Osteocyte (in vitro differentiated cells): ENCODE measurements around the gene CD226. TPM values are rescaled to one million over a fixed set of nuclear protein-coding genes. Genes with fewer than 3 reads are reported as not detected.
A peak's percentile ranks its signal among the peaks of the same experiment; 100 is the strongest.
"Not testable (repeated sequence)": the region's sequence is repeated elsewhere in the genome, so short reads cannot be mapped to it uniquely, and the experiment has no call there.

Experiments
- DNase-seq: peaks from one replicate; pipeline ENCODE4 v3.0.0; 2021; ENCODE audit warnings: mixed read lengths; ENCODE audit not compliant: unreplicated experiment; ENCODE audit errors: extremely low spot score
- H3K27ac Mint-ChIP-seq: one replicate; pipeline ENCODE4 v1.8.0; 2021; ENCODE audit warnings: mild to moderate bottlenecking, mixed read lengths; ENCODE audit not compliant: unreplicated experiment
- H3K27me3 Mint-ChIP-seq: one replicate; pipeline ENCODE4 v1.8.0; 2021; ENCODE audit warnings: mixed read lengths; ENCODE audit not compliant: unreplicated experiment
- H3K36me3 Mint-ChIP-seq: one replicate; pipeline ENCODE4 v1.8.0; 2021; ENCODE audit warnings: mixed read lengths; ENCODE audit not compliant: unreplicated experiment
- H3K4me1 Mint-ChIP-seq: one replicate; pipeline ENCODE4 v1.8.0; 2021; ENCODE audit warnings: mixed read lengths; ENCODE audit not compliant: unreplicated experiment
- H3K4me3 Mint-ChIP-seq: one replicate; pipeline ENCODE4 v1.8.0; 2021; ENCODE audit warnings: mild to moderate bottlenecking, moderate library complexity, mixed read lengths; ENCODE audit not compliant: unreplicated experiment
- H3K9me3 Mint-ChIP-seq: one replicate; pipeline ENCODE4 v1.8.0; 2021; ENCODE audit warnings: mixed read lengths; ENCODE audit not compliant: unreplicated experiment
- total RNA-seq: library from RNA; stranded (reverse); gene quantifications from 2 replicates; pipeline ENCODE4 v1.2.1, GENCODE V29; 2021
- TF ChIP-seq, protein P1 (sequence below): fragments of 200-600 bp; sonication (generic); IDR thresholded peaks from 2 replicates; pipeline ENCODE4 v1.5.0; 2021; ENCODE audit warnings: antibody characterized with exemption, mild to moderate bottlenecking, moderate library complexity

Gene CD226
- total RNA-seq, 1 donor from 2014 or later = 0.46 TPM

DNA sequence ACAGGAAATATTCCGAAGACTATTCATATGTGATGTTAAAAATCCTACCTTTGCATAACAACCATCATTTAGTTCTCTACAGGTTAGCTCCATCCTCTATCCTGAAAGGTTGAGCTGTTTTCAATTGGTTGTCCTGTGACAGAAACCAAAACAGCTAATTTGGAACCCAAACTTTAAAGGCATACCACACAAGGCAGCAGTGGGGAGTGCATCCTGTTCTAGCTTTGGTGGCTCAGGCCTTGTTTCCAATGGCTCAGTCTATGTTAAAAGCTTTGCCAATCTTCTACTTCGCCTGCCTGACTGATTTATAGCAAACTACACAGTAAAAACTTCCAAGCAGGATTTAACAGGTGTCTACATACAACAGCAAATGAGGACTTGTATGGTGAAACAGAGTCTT lies 3.2 kb downstream of the CD226 start:
- no peak for DNase-seq
- Mint-ChIP-seq H3K36me3 (no peaks in the 10 kb centered on the region), H3K27me3 (no peaks in the 10 kb centered on the region), H3K4me3 (no peak overlapping the region), H3K27ac (no peak overlapping the region), H3K4me1 (no peaks in the 10 kb centered on the region), H3K9me3 (no peaks in the 10 kb centered on the region)
- TF ChIP-seq, protein P1, sequence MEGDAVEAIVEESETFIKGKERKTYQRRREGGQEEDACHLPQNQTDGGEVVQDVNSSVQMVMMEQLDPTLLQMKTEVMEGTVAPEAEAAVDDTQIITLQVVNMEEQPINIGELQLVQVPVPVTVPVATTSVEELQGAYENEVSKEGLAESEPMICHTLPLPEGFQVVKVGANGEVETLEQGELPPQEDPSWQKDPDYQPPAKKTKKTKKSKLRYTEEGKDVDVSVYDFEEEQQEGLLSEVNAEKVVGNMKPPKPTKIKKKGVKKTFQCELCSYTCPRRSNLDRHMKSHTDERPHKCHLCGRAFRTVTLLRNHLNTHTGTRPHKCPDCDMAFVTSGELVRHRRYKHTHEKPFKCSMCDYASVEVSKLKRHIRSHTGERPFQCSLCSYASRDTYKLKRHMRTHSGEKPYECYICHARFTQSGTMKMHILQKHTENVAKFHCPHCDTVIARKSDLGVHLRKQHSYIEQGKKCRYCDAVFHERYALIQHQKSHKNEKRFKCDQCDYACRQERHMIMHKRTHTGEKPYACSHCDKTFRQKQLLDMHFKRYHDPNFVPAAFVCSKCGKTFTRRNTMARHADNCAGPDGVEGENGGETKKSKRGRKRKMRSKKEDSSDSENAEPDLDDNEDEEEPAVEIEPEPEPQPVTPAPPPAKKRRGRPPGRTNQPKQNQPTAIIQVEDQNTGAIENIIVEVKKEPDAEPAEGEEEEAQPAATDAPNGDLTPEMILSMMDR = no peak

DNA sequence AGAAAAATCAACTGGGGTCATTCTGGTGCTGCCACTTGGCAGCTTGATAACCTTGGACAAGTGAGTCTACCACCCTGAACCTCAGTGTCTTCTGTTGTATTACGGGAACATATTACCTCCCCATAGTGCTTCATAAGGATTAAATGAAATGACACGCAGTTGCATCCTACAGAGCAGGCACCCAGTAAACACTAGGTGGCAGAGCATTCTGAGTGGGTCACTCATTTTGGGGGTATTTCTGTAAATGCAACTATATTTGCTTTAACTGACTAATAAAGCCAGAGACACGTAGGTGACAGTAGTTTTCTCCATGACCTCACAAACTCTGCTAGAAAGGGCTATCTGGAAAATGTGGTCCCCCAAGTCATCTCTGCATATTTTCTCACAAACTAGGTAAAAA lies 4.7 kb downstream of the CD226 start:
- TF ChIP-seq, protein P1 = no peak
- no peaks in the 10 kb centered on the region for H3K27me3 Mint-ChIP-seq
- H3K4me1 Mint-ChIP-seq = no peaks in the 10 kb centered on the region
- no peaks in the 10 kb centered on the region for H3K36me3 Mint-ChIP-seq
- no peak for DNase-seq
- H3K27ac Mint-ChIP-seq = no peak overlapping the region
- no peaks in the 10 kb centered on the region for H3K9me3 Mint-ChIP-seq
- no peak overlapping the region for H3K4me3 Mint-ChIP-seq

DNA sequence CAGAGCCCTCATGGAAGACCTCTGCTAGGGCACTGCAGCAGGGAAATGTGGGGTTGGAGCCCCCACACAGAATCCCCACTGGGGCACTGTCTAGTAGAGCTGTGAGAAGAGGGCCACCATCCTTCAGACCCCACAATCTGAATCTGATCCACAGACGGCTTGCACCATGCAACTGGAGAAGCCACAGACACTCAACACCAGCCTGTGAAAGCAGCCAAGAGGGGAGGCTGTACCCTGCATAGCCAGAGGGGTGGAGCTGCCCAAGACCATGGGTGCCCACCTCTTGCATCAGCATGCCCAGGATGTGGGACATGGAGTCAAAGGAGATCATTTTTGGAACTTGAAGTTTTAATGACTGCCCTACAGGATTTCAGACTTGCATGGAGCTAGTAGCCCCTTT lies 6.5 kb downstream of the CD226 start:
- Mint-ChIP-seq H3K9me3 (no peaks in the 10 kb centered on the region), H3K4me3 (no peak overlapping the region), H3K36me3 (no peaks in the 10 kb centered on the region), H3K27ac (no peak overlapping the region), H3K27me3 (no peaks in the 10 kb centered on the region), H3K4me1 (peaks cover 5% of the 10 kb centered on the region)
- DNase-seq = no peak
- TF ChIP-seq, protein P1 = no peak

DNA sequence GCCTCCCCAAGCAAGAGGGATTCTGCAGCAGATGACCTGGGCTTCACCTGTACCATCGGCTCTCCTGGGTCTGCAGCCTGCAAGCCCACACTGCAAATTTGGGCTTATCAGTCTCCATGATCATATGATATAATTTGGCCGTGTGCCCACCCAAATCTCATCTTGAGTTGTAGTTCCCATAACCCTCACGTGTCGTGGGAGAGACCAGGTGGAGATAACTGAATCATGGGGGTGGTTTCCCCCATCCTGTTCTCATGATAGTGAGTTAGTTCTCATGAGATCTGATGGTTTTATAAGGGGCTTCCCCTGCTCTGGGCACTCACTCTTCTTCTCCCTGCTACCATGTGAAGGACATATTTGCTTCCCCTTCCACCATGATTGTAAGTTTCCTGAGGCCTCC lies 7.9 kb downstream of the CD226 start:
- not testable (repeated sequence) for H3K9me3 Mint-ChIP-seq

DNA sequence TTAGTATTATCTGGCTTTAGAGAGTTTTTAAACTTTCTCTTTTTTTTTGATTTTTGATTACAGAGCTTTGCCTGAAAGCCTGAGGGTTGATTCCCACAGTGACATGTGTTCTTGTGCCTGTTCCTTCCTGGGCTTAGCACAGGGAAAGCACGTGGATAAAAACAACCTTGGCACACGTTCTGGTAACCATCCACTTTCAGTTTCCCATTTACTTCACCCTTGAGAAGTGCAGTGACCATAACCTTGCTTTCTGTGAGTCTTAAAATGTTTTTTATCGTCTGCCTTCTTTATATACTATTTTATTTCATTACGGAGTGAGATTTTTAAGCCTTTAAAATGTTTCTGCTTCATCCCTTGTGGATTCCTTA lies 11.5 kb downstream of the CD226 start:
- Mint-ChIP-seq H3K4me1 (peaks cover 12% of the 10 kb centered on the region), H3K27ac (peak overlapping the region; percentile 58)

More for the DNA sequence above, 7.9 kb downstream of the CD226 start:
- H3K27me3 Mint-ChIP-seq, H3K27ac Mint-ChIP-seq, H3K4me3 Mint-ChIP-seq, H3K36me3 Mint-ChIP-seq, DNase-seq: not testable (repeated sequence)
- peaks cover 12% of the 10 kb centered on the region for H3K4me1 Mint-ChIP-seq

More for the DNA sequence above, 11.5 kb downstream of the CD226 start:
- Mint-ChIP-seq H3K27me3 (no peaks in the 10 kb centered on the region), H3K9me3 (no peaks in the 10 kb centered on the region), H3K4me3 (no peak overlapping the region), H3K36me3 (no peaks in the 10 kb centered on the region)
- no peak for DNase-seq
- TF ChIP-seq, protein P1 = no peak
